Placental pericyte (primary cell): Measurements from ENCODE around the gene OOEP. TPM values are rescaled to one million over a fixed set of nuclear protein-coding genes. Genes with fewer than 3 reads are reported as not detected.

Source experiments
- small RNA-seq: library from RNA; depleted of rRNA; stranded (forward); fragments of <200 nt; gene quantifications from one replicate; pipeline ENCODE3, GENCODE V24; 2012; ENCODE audit warnings: low replicate concordance
- total RNA-seq: library from RNA; depleted of rRNA; stranded (reverse); fragments of >200 nt; gene quantifications from 2 replicates; pipeline ENCODE4 v1.2.3, GENCODE V29; 2012

OOEP gene
- 0.72 and 0.88 TPM in 2 replicates for total RNA-seq

DNA sequence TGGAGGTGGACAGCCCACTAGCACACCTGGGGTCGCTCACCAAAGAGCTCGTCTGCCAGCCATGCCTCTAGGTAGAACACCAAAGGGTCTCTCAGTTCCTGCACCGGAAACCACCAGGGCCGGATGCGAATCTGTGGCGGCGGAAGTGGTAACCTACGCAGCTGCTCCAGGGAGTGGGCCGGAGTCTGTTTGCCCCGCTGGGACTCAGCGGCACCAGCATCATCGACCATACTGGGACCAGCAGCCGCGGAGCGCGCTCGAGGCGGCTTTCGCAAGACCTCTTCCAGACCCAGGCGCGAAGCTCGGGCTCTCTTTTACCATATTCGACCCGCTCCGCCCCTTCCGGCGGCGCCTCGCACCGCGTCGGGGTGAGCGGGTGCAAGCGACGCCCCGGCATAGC lies at the start of gene OOEP:
Gene OOEP (minus strand): TSS at position 335 of the 400 bp plus-strand sequence. CDS start 105 bp downstream, at position 230.

DNA sequence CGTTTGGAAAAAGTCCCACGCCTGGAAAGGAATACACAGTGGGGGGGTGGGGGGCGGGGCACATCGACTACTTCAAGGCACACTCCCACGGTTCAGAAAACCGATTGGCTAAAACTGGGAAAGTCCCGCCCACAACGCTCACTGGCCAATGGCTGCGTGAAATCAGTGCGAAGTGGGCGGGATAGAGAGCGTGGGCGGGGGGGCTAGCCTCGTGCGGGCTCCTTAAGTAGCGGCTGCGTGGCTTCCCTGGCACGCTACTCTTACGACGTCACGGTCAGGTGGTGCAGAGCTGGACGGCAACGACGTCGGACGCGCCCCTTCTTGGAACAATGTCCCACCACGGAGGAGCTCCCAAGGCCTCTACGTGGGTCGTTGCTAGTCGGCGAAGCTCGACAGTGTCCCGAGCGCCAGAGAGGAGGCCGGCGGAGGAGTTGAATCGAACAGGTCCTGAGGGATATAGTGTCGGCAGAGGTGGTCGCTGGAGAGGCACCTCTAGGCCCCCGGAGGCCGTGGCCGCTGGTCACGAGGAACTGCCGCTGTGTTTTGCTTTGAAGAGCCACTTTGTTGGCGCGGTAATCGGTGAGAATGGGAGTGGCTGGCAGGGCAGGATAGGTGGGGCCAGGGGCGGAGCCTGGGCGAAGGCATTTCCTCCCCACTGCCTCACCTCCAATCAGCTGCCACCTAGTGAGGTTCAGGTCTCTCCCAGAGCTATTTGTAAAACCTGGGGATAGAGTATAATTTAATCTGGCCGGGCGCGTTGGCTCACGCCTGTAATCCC lies 25.1 kb upstream of the OOEP start, which contains the start of gene DDX43:
Gene DDX43 (plus strand): TSS at position 252 of the 778 bp plus-strand sequence. CDS start 78 bp downstream, at position 330.

GRCh38 chr6:73362358-73362757 lies 7.3 kb downstream of the OOEP start, which contains the start of gene KHDC3L:
Gene KHDC3L, plus strand, starts transcription at chr6:73362658. Its CDS starts 72 bp downstream, at chr6:73362730.

DNA sequence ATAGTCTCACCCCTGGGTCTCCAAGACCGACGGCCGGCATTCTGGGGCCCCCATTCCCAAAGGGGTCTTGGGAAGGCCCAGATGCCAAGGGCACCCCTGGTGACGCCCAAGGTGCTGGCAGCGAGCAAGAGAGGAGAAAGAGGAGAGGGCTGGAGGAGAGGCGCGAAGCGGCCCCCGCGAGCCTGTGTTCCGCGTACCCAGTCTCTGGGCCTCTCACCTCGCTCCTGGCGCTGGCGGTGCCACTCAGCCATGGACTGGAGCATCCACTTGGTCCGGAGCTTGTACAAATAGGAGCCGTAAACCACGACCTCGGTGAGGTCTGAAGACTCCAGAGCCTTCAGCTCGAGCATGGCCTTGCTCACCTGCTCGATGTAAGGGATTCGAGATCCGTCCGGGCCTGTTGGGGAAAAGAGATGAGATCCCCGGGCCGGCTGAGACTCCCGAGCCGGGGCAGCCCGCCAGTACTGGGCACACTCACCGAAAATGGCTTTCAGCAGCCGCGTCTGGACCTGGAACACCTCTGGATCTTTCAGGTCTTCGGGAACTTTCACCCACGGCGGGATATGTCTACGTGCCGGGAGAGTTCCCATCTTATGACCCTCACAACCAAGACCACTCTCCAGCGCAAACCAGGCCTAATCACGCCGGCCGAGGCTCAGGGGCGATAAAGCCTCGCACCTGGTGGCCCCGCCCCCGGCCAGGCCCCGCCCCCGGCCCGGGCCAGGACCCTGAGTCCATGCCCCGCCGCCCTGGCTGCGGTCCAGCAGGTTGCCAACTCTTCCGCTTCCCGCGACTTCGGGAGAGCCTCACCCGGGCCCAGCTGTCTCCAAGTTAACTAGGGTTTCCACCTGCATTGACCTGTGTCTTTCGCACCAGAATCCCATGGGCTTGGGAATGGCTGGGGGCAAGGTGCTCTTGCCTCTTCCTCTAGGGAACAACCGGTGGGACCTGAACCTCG lies 15.8 kb downstream of the OOEP start, which contains the start of gene DPPA5:
Gene DPPA5 (minus strand): TSS at position 641 of the 958 bp plus-strand sequence. CDS start 51 bp downstream, at position 590.

Small RNAs within 50 kb of the gene (small RNA-seq; reads per million reads assigned to genes)
- gene RPL39P3, result 0.16 reads per million

Other genes starting within 250 kb of the OOEP start
- 0.44 TPM in 1 of 2 replicates, not detected in the other for gene KHDC1L, start 144.4 kb downstream of the OOEP start, total RNA-seq
- gene KHDC1, start 106.7 kb downstream of the OOEP start, total RNA-seq, result 3.3 and 4.4 TPM in 2 replicates
- gene DPPA5, start 15.6 kb downstream of the OOEP start, total RNA-seq, result not detected in 2 replicates
- not detected in 2 replicates for gene KHDC3L, start 7.2 kb downstream of the OOEP start, total RNA-seq
- gene DDX43, start 24.9 kb upstream of the OOEP start, total RNA-seq, result 4.2 and 14.4 TPM in 2 replicates
- gene CGAS, start 82.4 kb upstream of the OOEP start, total RNA-seq, result 10.9 and 20.0 TPM in 2 replicates
- gene MTO1, start 91.8 kb upstream of the OOEP start, total RNA-seq, result 45.3 and 48.8 TPM in 2 replicates
- 10,563 and 23,837 TPM in 2 replicates for gene EEF1A1, start 151.1 kb upstream of the OOEP start, total RNA-seq